Ectodermal cell (in vitro differentiated cells): ENCODE results near the gene SSC5D.

ENCODE experiments used
- H3K27ac ChIP-seq: 2 replicates; pipeline ENCODE4 v1.7.0; 2013; ENCODE audit warnings: mild to moderate bottlenecking, low read depth, low read length; ENCODE audit not compliant: insufficient read depth, poor library complexity, severe bottlenecking
- H3K27me3 ChIP-seq: 2 replicates; pipeline ENCODE4 v1.7.0; 2013; ENCODE audit warnings: mild to moderate bottlenecking, low read length; ENCODE audit not compliant: insufficient read depth, control insufficient read depth, poor library complexity, severe bottlenecking
- H3K36me3 ChIP-seq: one replicate; pipeline ENCODE4 v1.7.0; 2013; ENCODE audit warnings: low read length; ENCODE audit not compliant: control insufficient read depth, insufficient read depth
- H3K4me1 ChIP-seq: one replicate; pipeline ENCODE4 v1.7.0; 2013; ENCODE audit warnings: low read length; ENCODE audit not compliant: control insufficient read depth, insufficient read depth
- H3K4me3 ChIP-seq: 2 replicates; pipeline ENCODE4 v1.7.0; 2013; ENCODE audit warnings: low read depth, low read length, control low read depth; ENCODE audit not compliant: insufficient read depth
- H3K9me3 ChIP-seq: 2 replicates; pipeline ENCODE4 v1.7.0; 2013; ENCODE audit warnings: mild to moderate bottlenecking, low read length, moderate library complexity; ENCODE audit not compliant: control insufficient read depth
- WGBS, 2 experiments: methylation state at CpG; one replicate each; pipeline ENCODE4 v1.1.7; 2013; ENCODE audit warnings: missing lambda C conversion rate in 2 of 2; 5-methylcytosine and 5-hydroxymethylcytosine counted together

The SSC5D gene

DNA sequence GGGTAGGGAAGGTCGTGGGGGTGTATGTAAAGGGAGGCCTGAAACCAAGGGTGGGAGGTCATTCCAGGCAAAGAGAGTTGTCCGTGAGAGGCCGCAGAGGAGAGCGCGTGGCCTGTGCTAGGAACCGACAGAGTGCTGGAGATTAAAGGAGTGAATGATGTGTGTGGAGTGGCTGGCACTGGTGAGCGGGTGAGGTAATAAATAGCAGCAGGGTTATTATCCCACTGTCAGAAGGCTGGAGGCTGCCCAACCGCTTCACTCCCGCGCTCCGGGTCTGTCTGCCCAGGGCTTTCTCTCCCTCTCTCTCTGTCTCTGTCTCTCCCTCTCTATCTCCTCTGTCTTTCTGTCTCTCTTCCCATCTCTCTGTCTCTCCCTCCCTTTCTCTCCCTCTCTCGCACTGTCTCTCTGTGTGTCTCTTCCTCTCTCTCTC is 75.0 kb downstream of the SSC5D start:
- H3K4me1 ChIP-seq, result no peaks in the 10 kb centered on the region
- H3K36me3 ChIP-seq, result no peaks in the 10 kb centered on the region
- no peak overlapping the region for H3K4me3 ChIP-seq
- H3K27ac ChIP-seq, result no peak overlapping the region
- no peaks in the 10 kb centered on the region for H3K9me3 ChIP-seq
- H3K27me3 ChIP-seq, result no peaks in the 10 kb centered on the region
- 78 to 80% methylated on average over 12 of the region's 12 CpGs for WGBS, 2 experiments

DNA sequence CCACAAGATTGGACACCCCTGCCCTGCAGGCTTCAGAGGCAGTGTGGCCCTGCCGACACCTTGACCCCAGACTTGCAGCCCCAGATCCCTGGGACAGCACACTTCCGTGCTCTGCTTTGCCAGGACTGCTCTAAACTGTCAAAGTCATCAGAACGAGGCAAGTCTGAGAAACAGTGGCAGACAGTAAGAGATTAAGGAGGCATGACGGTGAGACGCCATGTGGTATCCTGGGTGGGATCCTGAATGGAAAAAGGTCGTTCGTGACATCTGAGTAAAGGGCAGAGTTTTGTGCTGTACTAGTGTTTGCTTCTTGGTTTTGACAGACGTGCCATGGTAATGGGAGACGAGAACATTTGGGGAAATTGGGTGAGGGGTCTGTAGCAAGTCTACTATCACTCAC is 78.6 kb downstream of the SSC5D start:
- WGBS, 2 experiments, result 71 to 72% methylated on average over 9 of the region's 9 CpGs
- Histone ChIP-seq H3K36me3 (no peaks in the 10 kb centered on the region), H3K4me3 (no peak overlapping the region), H3K27ac (no peak overlapping the region), H3K9me3 (no peaks in the 10 kb centered on the region), H3K4me1 (no peaks in the 10 kb centered on the region), H3K27me3 (no peaks in the 10 kb centered on the region)

DNA sequence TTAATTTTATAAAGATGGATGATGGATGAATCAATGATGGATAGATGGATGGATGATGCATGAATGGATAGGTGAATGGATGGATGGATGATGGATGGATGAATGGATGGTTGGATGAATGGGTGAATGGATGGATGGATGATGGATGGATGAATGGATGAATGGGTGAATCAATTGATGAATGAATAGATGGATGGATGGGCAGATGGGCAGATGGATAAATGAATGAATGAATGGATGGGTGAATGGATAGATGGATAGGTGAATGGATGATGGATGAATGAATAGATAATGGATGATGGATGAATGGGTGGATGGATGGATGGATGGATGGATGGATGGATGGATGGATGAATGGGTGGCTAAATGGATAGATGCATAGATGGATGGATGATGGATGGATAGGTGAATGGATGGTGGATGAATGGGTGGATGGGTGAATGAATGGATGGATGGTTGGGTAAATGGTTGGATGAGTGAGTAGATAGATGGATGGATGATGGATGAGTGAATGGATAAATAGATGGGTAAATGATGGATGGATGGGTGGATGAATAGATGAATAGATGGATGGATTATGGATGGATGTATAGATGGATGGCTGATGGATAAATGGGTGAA is 79.6 kb downstream of the SSC5D start:
- no peak overlapping the region for H3K27ac ChIP-seq
- H3K4me1 ChIP-seq, result no peaks in the 10 kb centered on the region
- no peak overlapping the region for H3K4me3 ChIP-seq
- no peaks in the 10 kb centered on the region for H3K27me3 ChIP-seq
- no peaks in the 10 kb centered on the region for H3K9me3 ChIP-seq
- H3K36me3 ChIP-seq, result no peaks in the 10 kb centered on the region
